Hindlimb muscle (tissue), 1 donor: ENCODE measurements around the gene NALCN. TPM values are rescaled to one million over a fixed set of nuclear protein-coding genes. Genes with fewer than 3 reads are reported as not detected.
"Not testable (repeated sequence)": the region's sequence is repeated elsewhere in the genome, so short reads cannot be mapped to it uniquely, and the experiment has no call there.

Source experiments
- DNase-seq: peaks from one replicate; pipeline ENCODE4 v3.0.0-alpha.2; 2013
- polyA plus RNA-seq: library from polyadenylated mRNA; unstranded; fragments of 120-200 nt; gene quantifications from one replicate; pipeline ENCODE4 v1.2.1, GENCODE V29; 2013; ENCODE audit not compliant: insufficient read length

Gene NALCN
- polyA plus RNA-seq, 1 donor: 0.14 TPM

- DNase-seq: no peak
These were observed 77.1 kb downstream of the NALCN start for GRCh38 chr13:101339202-101339601.

GRCh38 chr13:101332583-101332982 lies 83.7 kb downstream of the NALCN start:
- DNase-seq: no peak

GRCh38 chr13:101331731-101332130 lies 84.6 kb downstream of the NALCN start:
- no peak for DNase-seq

GRCh38 chr13:101327871-101328270 lies 88.4 kb downstream of the NALCN start:
- no peak for DNase-seq

- no peak for DNase-seq
These were observed 89.6 kb downstream of the NALCN start for GRCh38 chr13:101326710-101327109.

- DNase-seq: no peak
These were observed 90.9 kb downstream of the NALCN start for GRCh38 chr13:101325423-101325822.

GRCh38 chr13:101323601-101324000 lies 92.7 kb downstream of the NALCN start:
- DNase-seq: no peak

- DNase-seq: no peak
These were observed 98.3 kb downstream of the NALCN start for GRCh38 chr13:101317986-101318523.

- not testable (repeated sequence) for DNase-seq
These were observed 102.8 kb downstream of the NALCN start for GRCh38 chr13:101313479-101313878.

GRCh38 chr13:101309014-101309619 lies 107.2 kb downstream of the NALCN start:
- no peak for DNase-seq

GRCh38 chr13:101308247-101309013 lies 107.9 kb downstream of the NALCN start:
- DNase-seq: no peak

- DNase-seq: peak; percentile 19
These were observed 109.1 kb downstream of the NALCN start for GRCh38 chr13:101307181-101307701.

- DNase-seq: no peak
These were observed 109.5 kb downstream of the NALCN start for GRCh38 chr13:101306773-101307172.

- no peak for DNase-seq
These were observed 110.3 kb downstream of the NALCN start for GRCh38 chr13:101305981-101306411.

- no peak for DNase-seq
These were observed 112.8 kb downstream of the NALCN start for GRCh38 chr13:101303521-101303920.

- DNase-seq: no peak
These were observed 115.3 kb downstream of the NALCN start for GRCh38 chr13:101301053-101301452.

- DNase-seq: no peak
These were observed 115.8 kb downstream of the NALCN start for GRCh38 chr13:101300531-101300930.

- no peak for DNase-seq
These were observed 117.8 kb downstream of the NALCN start for GRCh38 chr13:101298517-101298916.

- no peak for DNase-seq
These were observed 118.5 kb downstream of the NALCN start for GRCh38 chr13:101297794-101298193.

- no peak for DNase-seq
These were observed 123.6 kb downstream of the NALCN start for GRCh38 chr13:101292711-101293110.

GRCh38 chr13:101291646-101292515 lies 124.4 kb downstream of the NALCN start:
- DNase-seq: no peak

GRCh38 chr13:101291206-101291605 lies 125.1 kb downstream of the NALCN start:
- DNase-seq: no peak

GRCh38 chr13:101289764-101290163 lies 126.5 kb downstream of the NALCN start:
- DNase-seq: no peak
